GM23338 (cell line): ENCODE results near the gene TSC22D2. TPM values are rescaled to one million over a fixed set of nuclear protein-coding genes. Genes with fewer than 3 reads are reported as not detected.

Experiments
- ATAC-seq: fragments of 200-7000 bp; cut with Tn5 transposase; 3 replicates; pipeline ENCODE4 v1.9.1; 2020
- DNase-seq: peaks from one replicate; pipeline ENCODE4 v3.0.0-alpha.2; 2015; ENCODE audit warnings: low spot score
- H2AFZ ChIP-seq: fragments of 200-600 bp; sonication (generic); 2 replicates; pipeline ENCODE4 v1.8.0; 2016; ENCODE audit warnings: antibody characterized with exemption, mild to moderate bottlenecking, moderate library complexity
- H3F3A ChIP-seq: fragments of 200-600 bp; sonication (generic); replicated peaks from 2 replicates; pipeline ENCODE4 v1.8.0; 2017; ENCODE audit warnings: antibody characterized with exemption, mixed run types, low read depth
- H3K27ac ChIP-seq: fragments of 200-600 bp; sonication (generic); 2 replicates; pipeline ENCODE4 v1.6.1; 2016; ENCODE audit warnings: low read depth
- H3K27me3 ChIP-seq: fragments of 200-600 bp; sonication (generic); 2 replicates; pipeline ENCODE4 v1.8.0; 2016; ENCODE audit warnings: mild to moderate bottlenecking, mixed run types, moderate library complexity; ENCODE audit not compliant: insufficient read depth
- H3K36me3 ChIP-seq: fragments of 200-600 bp; sonication (generic); 2 replicates; pipeline ENCODE4 v1.8.0; 2016; ENCODE audit warnings: mild to moderate bottlenecking; ENCODE audit not compliant: insufficient read depth
- H3K4me1 ChIP-seq: fragments of 200-600 bp; sonication (generic); 2 replicates; pipeline ENCODE4 v1.8.0; 2016; ENCODE audit warnings: mild to moderate bottlenecking, moderate library complexity; ENCODE audit not compliant: insufficient read depth
- H3K4me2 ChIP-seq: fragments of 200-600 bp; sonication (generic); 2 replicates; pipeline ENCODE4 v1.7.1; 2017; ENCODE audit warnings: mixed run types
- H3K4me3 ChIP-seq: fragments of 200-600 bp; sonication (generic); 2 replicates; pipeline ENCODE4 v1.6.1; 2016; ENCODE audit warnings: mixed run types
- H3K79me2 ChIP-seq: fragments of 200-600 bp; sonication (generic); replicated peaks from 2 replicates; pipeline ENCODE4 v1.8.0; 2017; ENCODE audit warnings: mild to moderate bottlenecking; ENCODE audit not compliant: insufficient read depth
- H3K9me2 ChIP-seq: fragments of 200-600 bp; sonication (generic); 2 replicates; pipeline ENCODE4 v1.8.0; 2017; ENCODE audit not compliant: insufficient read depth
- H4K20me1 ChIP-seq: fragments of 200-600 bp; sonication (generic); replicated peaks from 2 replicates; pipeline ENCODE4 v1.8.0; 2017; ENCODE audit warnings: mild to moderate bottlenecking; ENCODE audit not compliant: insufficient read depth
- H3K27ac Mint-ChIP-seq: 2 replicates; pipeline ENCODE4 v1.8.0; 2020; ENCODE audit warnings: inconsistent platforms, mild to moderate bottlenecking, moderate library complexity, mixed read lengths
- H3K27me3 Mint-ChIP-seq: 3 replicates; pipeline ENCODE4 v1.8.0; 2022; ENCODE audit warnings: low read depth, mild to moderate bottlenecking, moderate library complexity, mixed read lengths, inconsistent platforms; ENCODE audit not compliant: insufficient read depth, poor library complexity
- H3K36me3 Mint-ChIP-seq: 3 replicates; pipeline ENCODE4 v1.8.0; 2021; ENCODE audit warnings: low read depth, mild to moderate bottlenecking, inconsistent platforms, moderate library complexity, mixed read lengths
- H3K4me1 Mint-ChIP-seq: 3 replicates; pipeline ENCODE4 v1.8.0; 2020; ENCODE audit warnings: mild to moderate bottlenecking, inconsistent platforms, mixed read lengths
- H3K4me3 Mint-ChIP-seq: 3 replicates; pipeline ENCODE4 v1.8.0; 2021; ENCODE audit warnings: moderate library complexity, mild to moderate bottlenecking, inconsistent platforms, mixed read lengths
- H3K9me3 Mint-ChIP-seq: 3 replicates; pipeline ENCODE4 v1.8.0; 2020; ENCODE audit warnings: moderate library complexity, mild to moderate bottlenecking, inconsistent platforms, mixed read lengths
- CTCF ChIP-seq, 2 experiments: fragments of 200-600 bp in 1 of 2; sonication (generic) in 1 of 2; conservative IDR thresholded peaks; 2 replicates each; pipeline versions ENCODE4 v1.5.1 to v1.6.1; 2016 to 2017; ENCODE audit warnings: antibody characterized with exemption in 2 of 2, low read depth in 2 of 2, mild to moderate bottlenecking in 2 of 2, moderate library complexity in 1 of 2
- EZH2phosphoT487 ChIP-seq: fragments of 200-600 bp; sonication (generic); IDR thresholded peaks from one replicate; pipeline ENCODE4 v1.8.1; 2018; ENCODE audit warnings: antibody characterized with exemption; ENCODE audit not compliant: unreplicated experiment
- JUNB ChIP-seq: IDR thresholded peaks from one replicate; pipeline ENCODE4 v1.6.1; 2016; ENCODE audit warnings: antibody characterized with exemption; ENCODE audit not compliant: unreplicated experiment
- NANOG ChIP-seq: IDR thresholded peaks from 2 replicates; pipeline ENCODE4 v1.6.1; 2016; ENCODE audit warnings: antibody characterized with exemption, borderline replicate concordance
- STAT1 ChIP-seq: IDR thresholded peaks from one replicate; pipeline ENCODE4 v1.6.1; 2016; ENCODE audit warnings: antibody characterized with exemption; ENCODE audit not compliant: unreplicated experiment
- ZNF114 ChIP-seq: fragments of 250-450 bp; sonication (Bioruptor Pico); IDR thresholded peaks from 2 replicates; pipeline ENCODE4 v1.5.0; 2020; ENCODE audit warnings: mild to moderate bottlenecking, moderate library complexity
- ZNF331 ChIP-seq: fragments of 250-450 bp; sonication (Bioruptor Pico); IDR thresholded peaks from 2 replicates; pipeline ENCODE4 v1.5.0; 2020; ENCODE audit warnings: low read depth, mild to moderate bottlenecking, moderate library complexity
- ZNF462 ChIP-seq: fragments of 250-450 bp; sonication (Bioruptor Pico); IDR thresholded peaks from 2 replicates; pipeline ENCODE4 v1.5.0; 2020; ENCODE audit warnings: mild to moderate bottlenecking, moderate library complexity
- polyA plus RNA-seq: library from polyadenylated mRNA; unstranded; fragments of >200 nt; fragmentation: Nextera tagmentation; extraction: Ambion mirVana; gene quantifications from 2 replicates; pipeline ENCODE4 v1.2.1, GENCODE V29; 2016
- total RNA-seq: library from RNA; depleted of rRNA; stranded (reverse); fragments of >200 nt; shearing (Covaris generic); gene quantifications from 2 replicates; pipeline ENCODE4 v1.2.3, GENCODE V29; 2014
- TF ChIP-seq, protein P1 (sequence below): IDR thresholded peaks from 2 replicates; pipeline ENCODE4 v1.6.1; 2016; ENCODE audit warnings: antibody characterized with exemption
- TF ChIP-seq, protein P2 (sequence below): IDR thresholded peaks from one replicate; pipeline ENCODE4 v1.6.1; 2018; ENCODE audit warnings: antibody characterized with exemption; ENCODE audit not compliant: unreplicated experiment

The TSC22D2 gene
- total and polyA plus RNA-seq, 2 experiments from 2014 or later = 18.6 to 34.2 TPM

- TF ChIP-seq NANOG = no peak
- TF ChIP-seq ZNF114 (CRISPR knock-in tag) = no peak
- TF ChIP-seq, protein P1, sequence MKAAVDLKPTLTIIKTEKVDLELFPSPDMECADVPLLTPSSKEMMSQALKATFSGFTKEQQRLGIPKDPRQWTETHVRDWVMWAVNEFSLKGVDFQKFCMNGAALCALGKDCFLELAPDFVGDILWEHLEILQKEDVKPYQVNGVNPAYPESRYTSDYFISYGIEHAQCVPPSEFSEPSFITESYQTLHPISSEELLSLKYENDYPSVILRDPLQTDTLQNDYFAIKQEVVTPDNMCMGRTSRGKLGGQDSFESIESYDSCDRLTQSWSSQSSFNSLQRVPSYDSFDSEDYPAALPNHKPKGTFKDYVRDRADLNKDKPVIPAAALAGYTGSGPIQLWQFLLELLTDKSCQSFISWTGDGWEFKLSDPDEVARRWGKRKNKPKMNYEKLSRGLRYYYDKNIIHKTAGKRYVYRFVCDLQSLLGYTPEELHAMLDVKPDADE = no peak
- TF ChIP-seq CTCF (conservative IDR thresholded peaks at IDR 0.05; ENCODE audit: low read depth in 2 of 2) = no peak
- TF ChIP-seq JUNB = no peak
- TF ChIP-seq STAT1 = no peak
- no peak for TF ChIP-seq EZH2phosphoT487
- TF ChIP-seq ZNF462 (CRISPR knock-in tag) = no peak
- no peak for TF ChIP-seq ZNF331 (CRISPR knock-in tag)
- TF ChIP-seq, protein P2, sequence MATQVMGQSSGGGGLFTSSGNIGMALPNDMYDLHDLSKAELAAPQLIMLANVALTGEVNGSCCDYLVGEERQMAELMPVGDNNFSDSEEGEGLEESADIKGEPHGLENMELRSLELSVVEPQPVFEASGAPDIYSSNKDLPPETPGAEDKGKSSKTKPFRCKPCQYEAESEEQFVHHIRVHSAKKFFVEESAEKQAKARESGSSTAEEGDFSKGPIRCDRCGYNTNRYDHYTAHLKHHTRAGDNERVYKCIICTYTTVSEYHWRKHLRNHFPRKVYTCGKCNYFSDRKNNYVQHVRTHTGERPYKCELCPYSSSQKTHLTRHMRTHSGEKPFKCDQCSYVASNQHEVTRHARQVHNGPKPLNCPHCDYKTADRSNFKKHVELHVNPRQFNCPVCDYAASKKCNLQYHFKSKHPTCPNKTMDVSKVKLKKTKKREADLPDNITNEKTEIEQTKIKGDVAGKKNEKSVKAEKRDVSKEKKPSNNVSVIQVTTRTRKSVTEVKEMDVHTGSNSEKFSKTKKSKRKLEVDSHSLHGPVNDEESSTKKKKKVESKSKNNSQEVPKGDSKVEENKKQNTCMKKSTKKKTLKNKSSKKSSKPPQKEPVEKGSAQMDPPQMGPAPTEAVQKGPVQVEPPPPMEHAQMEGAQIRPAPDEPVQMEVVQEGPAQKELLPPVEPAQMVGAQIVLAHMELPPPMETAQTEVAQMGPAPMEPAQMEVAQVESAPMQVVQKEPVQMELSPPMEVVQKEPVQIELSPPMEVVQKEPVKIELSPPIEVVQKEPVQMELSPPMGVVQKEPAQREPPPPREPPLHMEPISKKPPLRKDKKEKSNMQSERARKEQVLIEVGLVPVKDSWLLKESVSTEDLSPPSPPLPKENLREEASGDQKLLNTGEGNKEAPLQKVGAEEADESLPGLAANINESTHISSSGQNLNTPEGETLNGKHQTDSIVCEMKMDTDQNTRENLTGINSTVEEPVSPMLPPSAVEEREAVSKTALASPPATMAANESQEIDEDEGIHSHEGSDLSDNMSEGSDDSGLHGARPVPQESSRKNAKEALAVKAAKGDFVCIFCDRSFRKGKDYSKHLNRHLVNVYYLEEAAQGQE = no peak
- DNase-seq (no peak), ATAC-seq (no peak)
- H3K27ac ChIP-seq = no peak overlapping the region
- H3K79me2 ChIP-seq = peaks cover 80% of the 10 kb centered on the region
- peaks cover 15% of the 10 kb centered on the region for H3K4me1 ChIP-seq
- no peak overlapping the region for H3K4me3 ChIP-seq
- no peaks in the 10 kb centered on the region for H3K9me2 ChIP-seq
- H3K36me3 ChIP-seq = no peaks in the 10 kb centered on the region
- Mint-ChIP-seq H3K27me3 (no peaks in the 10 kb centered on the region), H3K36me3 (no peaks in the 10 kb centered on the region), H3K27ac (peak overlapping the region; percentile 35), H3K4me3 (no peak overlapping the region), H3K9me3 (no peaks in the 10 kb centered on the region), H3K4me1 (peaks cover 34% of the 10 kb centered on the region)
- H2AFZ ChIP-seq = no peak overlapping the region
- H3K27me3 ChIP-seq = no peaks in the 10 kb centered on the region
- H3F3A ChIP-seq = no peaks in the 10 kb centered on the region
- no peak overlapping the region for H3K4me2 ChIP-seq
- H4K20me1 ChIP-seq = peaks cover 15% of the 10 kb centered on the region; the same call in 1 of the 2 replicates
These were observed 20.5 kb downstream of the TSC22D2 start for GRCh38 chr3:150428562-150428961.
